HepG2 (cell line): Measurements from ENCODE around the gene SYT7. TPM values are rescaled to one million over a fixed set of nuclear protein-coding genes. Genes with fewer than 3 reads are reported as not detected.

Source experiments
- ARNTL ChIP-seq: sonication (generic); formaldehyde crosslinking; IDR thresholded peaks from 2 replicates; pipeline ENCODE4 v1.4.0; 2020; ENCODE audit warnings: mild to moderate bottlenecking, missing genetic modification reagents
- CHD4 ChIP-seq: fragments of 200-600 bp; sonication (generic); IDR thresholded peaks from 2 replicates; pipeline ENCODE4 v1.7.0; 2017; ENCODE audit warnings: mild to moderate bottlenecking, low read length, borderline replicate concordance
- GATAD2A ChIP-seq: IDR thresholded peaks from 2 replicates; pipeline ENCODE4 v1.6.1; 2016
- JARID2 ChIP-seq: sonication (generic); formaldehyde crosslinking; IDR thresholded peaks from 2 replicates; pipeline ENCODE4 v1.8.1; 2023; ENCODE audit warnings: missing genetic modification reagents, inconsistent platforms; ENCODE audit not compliant: insufficient replicate concordance
- MAX ChIP-seq: IDR thresholded peaks from 2 replicates; pipeline ENCODE4 v1.6.1; 2012; ENCODE audit warnings: inconsistent platforms
- MED13 ChIP-seq: sonication (generic); formaldehyde crosslinking; IDR thresholded peaks from 2 replicates; pipeline ENCODE4 v1.5.0; 2020; ENCODE audit warnings: missing genetic modification reagents
- NFKBIZ ChIP-seq: IDR thresholded peaks from 2 replicates; pipeline ENCODE4 v1.6.1; 2018; ENCODE audit warnings: missing genetic modification reagents, missing compliant biosample characterization
- NFRKB ChIP-seq: fragments of 450-650 bp; IDR thresholded peaks from 2 replicates; pipeline ENCODE4 v1.6.1; 2017
- POGZ ChIP-seq: sonication (generic); formaldehyde crosslinking; IDR thresholded peaks from 2 replicates; pipeline ENCODE4 v1.4.0; 2020; ENCODE audit warnings: mild to moderate bottlenecking, missing genetic modification reagents
- POLR2G ChIP-seq: fragments of 200-400 bp; formaldehyde crosslinking; IDR thresholded peaks from 2 replicates; pipeline ENCODE4 v1.6.1; 2018; ENCODE audit warnings: mild to moderate bottlenecking, low read depth, low read length, moderate library complexity
- REXO4 ChIP-seq: sonication (generic); formaldehyde crosslinking; IDR thresholded peaks from 2 replicates; pipeline ENCODE4 v1.8.0; 2022; ENCODE audit warnings: missing genetic modification reagents, mild to moderate bottlenecking, borderline replicate concordance
- RXRB ChIP-seq: IDR thresholded peaks from 2 replicates; pipeline ENCODE4 v1.6.1; 2016; ENCODE audit warnings: borderline replicate concordance, missing genetic modification reagents, missing compliant biosample characterization
- SAP130 ChIP-seq: IDR thresholded peaks from 2 replicates; pipeline ENCODE4 v1.6.1; 2016; ENCODE audit warnings: low read depth
- SNAPC2 ChIP-seq: sonication (generic); formaldehyde crosslinking; IDR thresholded peaks from 2 replicates; pipeline ENCODE4 v1.8.1; 2022; ENCODE audit warnings: mild to moderate bottlenecking, missing genetic modification reagents
- STAT6 ChIP-seq: sonication (generic); formaldehyde crosslinking; IDR thresholded peaks from 2 replicates; pipeline ENCODE4 v1.4.0; 2020; ENCODE audit warnings: missing genetic modification reagents, mild to moderate bottlenecking, borderline replicate concordance
- TAF1 ChIP-seq: sonication (generic); formaldehyde crosslinking; IDR thresholded peaks from 2 replicates; pipeline ENCODE4 v1.4.0; 2020; ENCODE audit warnings: missing genetic modification reagents
- TCF7 ChIP-seq: sonication (generic); IDR thresholded peaks from 2 replicates; pipeline ENCODE4 v1.6.1; 2016; ENCODE audit warnings: antibody characterized with exemption, low read depth
- TEAD2 ChIP-seq: sonication (generic); formaldehyde crosslinking; IDR thresholded peaks from 2 replicates; pipeline ENCODE4 v1.9.0; 2021; ENCODE audit warnings: missing genetic modification reagents
- TFE3 ChIP-seq: IDR thresholded peaks from 2 replicates; pipeline ENCODE4 v1.6.1; 2016
- THYN1 ChIP-seq: sonication (generic); formaldehyde crosslinking; IDR thresholded peaks from 2 replicates; pipeline ENCODE4 v1.8.1; 2023; ENCODE audit warnings: low read depth, mild to moderate bottlenecking, moderate library complexity, missing genetic modification reagents, borderline replicate concordance
- ZFP1 ChIP-seq: IDR thresholded peaks from 2 replicates; pipeline ENCODE4 v1.6.1; 2016
- ZNF225 ChIP-seq: sonication (generic); formaldehyde crosslinking; IDR thresholded peaks from 2 replicates; pipeline ENCODE4 v1.4.0; 2020; ENCODE audit warnings: mild to moderate bottlenecking, missing genetic modification reagents
- ZNF580 ChIP-seq: IDR thresholded peaks from 2 replicates; pipeline ENCODE4 v1.6.1; 2016; ENCODE audit warnings: low read depth, borderline replicate concordance
- ZNF772 ChIP-seq: sonication (generic); formaldehyde crosslinking; IDR thresholded peaks from 2 replicates; pipeline ENCODE4 v1.5.0; 2020; ENCODE audit warnings: mild to moderate bottlenecking, missing genetic modification reagents
- ZNF788 ChIP-seq: sonication (generic); formaldehyde crosslinking; IDR thresholded peaks from 2 replicates; pipeline ENCODE4 v1.5.0; 2020; ENCODE audit warnings: mild to moderate bottlenecking, missing genetic modification reagents, borderline replicate concordance
- ZSCAN30 ChIP-seq: sonication (generic); formaldehyde crosslinking; IDR thresholded peaks from 2 replicates; pipeline ENCODE4 v1.5.0; 2020; ENCODE audit warnings: mild to moderate bottlenecking, missing genetic modification reagents
- ZSCAN9 ChIP-seq: IDR thresholded peaks from 2 replicates; pipeline ENCODE4 v1.6.1; 2016; ENCODE audit warnings: borderline replicate concordance
- polyA plus RNA-seq, 8 experiments: library from polyadenylated mRNA; depleted of rRNA in 3 of 8; stranded (reverse) in 7 of 8; unstranded in 1 of 8; fragments of >200 nt; fragmentation: Illumina TruSeq in 4 of 8; extraction: Trizol in 4 of 8; gene quantifications; 2 replicates each; pipeline versions ENCODE4 v1.2.1 to v1.2.3, GENCODE V29; 2011 to 2016; ENCODE audit warnings: low read depth in 4 of 8, missing spikeins in 1 of 8, mixed read lengths in 1 of 8; ENCODE audit not compliant: insufficient read depth in 1 of 8
- total RNA-seq, 5 experiments: library from RNA; depleted of rRNA; stranded (reverse); fragments of >200 nt; fragmentation: Illumina TruSeq; extraction: Trizol; gene quantifications; 2 replicates each; pipeline ENCODE4 v1.2.3, GENCODE V29; 2016; ENCODE audit warnings: low read depth in 1 of 5
- TF ChIP-seq, protein P1 (sequence below): sonication (generic); formaldehyde crosslinking; IDR thresholded peaks from 2 replicates; pipeline ENCODE4 v1.5.1; 2020; ENCODE audit warnings: missing genetic modification reagents, mild to moderate bottlenecking, borderline replicate concordance

Gene SYT7
- total and polyA plus RNA-seq, 2 of the 13 experiments (the other 11 are each of a cell fraction or from before 2014, with no cell fraction given) = 1.4 to 4.4 TPM

GRCh38 chr11:61567286-61568061 is 13.4 kb downstream of the SYT7 start (continued):
- TF ChIP-seq THYN1 (CRISPR knock-in tag) = peak; percentile 100
- peak; percentile 100 for TF ChIP-seq ZSCAN9
- TF ChIP-seq JARID2 = peak; percentile 100
- TF ChIP-seq NFRKB = no peak
- TF ChIP-seq ZFP1 (CRISPR knock-in tag) = peak; percentile 100
- peak; percentile 40; the same call in 1 of the 2 replicates for TF ChIP-seq POGZ
- peak; percentile 88 for TF ChIP-seq TAF1 (CRISPR knock-in tag)
- peak; percentile 99 for TF ChIP-seq STAT6
- peak; percentile 99 for TF ChIP-seq RXRB (CRISPR knock-in tag)
- TF ChIP-seq, protein P1, sequence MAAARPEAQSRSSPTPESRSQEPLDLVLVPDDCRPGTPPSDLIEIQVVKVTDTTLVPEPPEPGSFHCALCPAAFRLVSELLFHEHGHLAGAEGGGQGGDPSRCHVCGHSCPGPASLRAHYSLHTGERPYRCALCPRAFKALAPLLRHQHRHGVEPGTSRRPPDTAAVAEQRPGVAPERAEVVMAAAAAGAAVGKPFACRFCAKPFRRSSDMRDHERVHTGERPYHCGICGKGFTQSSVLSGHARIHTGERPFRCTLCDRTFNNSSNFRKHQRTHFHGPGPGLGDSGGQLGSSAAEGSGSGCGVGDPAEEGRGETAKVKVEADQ = peak; percentile 100
- no peak for TF ChIP-seq POLR2G
- peak; percentile 100 for TF ChIP-seq TEAD2 (CRISPR knock-in tag)
- TF ChIP-seq SNAPC2 = peak; percentile 99
- TF ChIP-seq CHD4 = no peak
- peak; percentile 99 for TF ChIP-seq ZNF788 (CRISPR knock-in tag)
- peak; percentile 99 for TF ChIP-seq MED13 (CRISPR knock-in tag)
- TF ChIP-seq ZSCAN30 (CRISPR knock-in tag) = peak; percentile 100
- TF ChIP-seq TCF7 = no peak
- TF ChIP-seq REXO4 (CRISPR knock-in tag) = peak; percentile 99; the same call in 1 of the 2 replicates
- TF ChIP-seq ARNTL (CRISPR knock-in tag) = peak; percentile 99
- TF ChIP-seq MAX = peak; percentile 99
- peak; percentile 100 for TF ChIP-seq ZNF772 (CRISPR knock-in tag)
- peak; percentile 100 for TF ChIP-seq ZNF225
- peak; percentile 100 for TF ChIP-seq TFE3
- peak; percentile 98 for TF ChIP-seq GATAD2A (CRISPR knock-in tag)
- peak; percentile 100 for TF ChIP-seq NFKBIZ
- peak; percentile 100 for TF ChIP-seq ZNF580 (CRISPR knock-in tag)
- TF ChIP-seq SAP130 (CRISPR knock-in tag) = peak; percentile 100
